Right lobe of liver (tissue), 4 donors: ENCODE data around the gene CKS2.

Experiments used
- CTCF ChIP-seq, 4 donors: fragments of 200-600 bp in 3 of 4; fragments of 450-650 bp in 1 of 4; IDR thresholded peaks; one replicate each; pipeline versions ENCODE4 v1.5.1 to v1.8.0; 2016 to 2022; ENCODE audit warnings: antibody characterized with exemption in 4 of 4, mild to moderate bottlenecking in 2 of 4
- POLR2A ChIP-seq: fragments of 450-650 bp; IDR thresholded peaks from one replicate; pipeline ENCODE4 v1.6.1; 2017; ENCODE audit warnings: antibody characterized with exemption, mild to moderate bottlenecking
- donor health status: DM: no; HTN: no; CAD: no.
- donor health status: DM: no; HTN: no; CAD: no.
- donor health status: DM: no; HTN: yes; CAD: no.

DNA sequence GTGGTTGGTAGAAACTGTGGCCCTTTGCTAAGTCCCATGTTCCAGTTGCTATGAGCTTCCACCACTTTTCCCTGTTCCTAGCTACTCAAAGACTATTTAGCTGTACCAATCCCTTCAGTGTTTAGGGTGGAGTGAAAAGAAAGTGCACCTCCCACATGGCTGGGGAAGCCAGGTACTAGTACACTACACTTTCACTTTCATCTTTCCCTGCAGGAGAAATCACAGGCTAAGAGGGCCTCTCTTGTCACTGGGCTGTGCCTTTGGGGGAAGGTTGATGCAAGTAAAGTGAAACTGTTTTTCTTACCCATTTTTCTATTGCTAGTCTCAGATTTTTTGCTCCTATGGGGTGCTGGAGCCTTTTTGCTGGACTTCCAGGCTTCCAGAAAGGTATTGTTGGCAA lies 33.5 kb upstream of the CKS2 start:
- no peak for TF ChIP-seq CTCF (IDR thresholded peaks at IDR 0.05)
- no peak for TF ChIP-seq POLR2A
